K562 (cell line): Measurements from ENCODE around the gene DAPK1. TPM values are rescaled to one million over a fixed set of nuclear protein-coding genes. Genes with fewer than 3 reads are reported as not detected.

Experiments
- ATAC-seq: fragments of 200-7000 bp; cut with Tn5 transposase; 3 replicates; pipeline ENCODE4 v1.9.1; 2020; ENCODE audit warnings: moderate library complexity
- BruUV-seq: library from RNA; stranded (reverse); fragments of 400-500 nt; replicated peaks from 2 replicates; lab custom pipeline; 2021; lab: Mats Ljungman, UMichigan
- CTCF ChIA-PET: fragments of 300-600 bp; formaldehyde crosslinking; extraction: SDS; loops from one replicate; lab custom pipeline; 2021; ENCODE audit warnings: low intra/inter-chr PET ratio; lab: Yijun Ruan, JAX
- POLR2A ChIA-PET: fragments of 300-600, 350-650 bp; sonication (Branson Sonifier 250); formaldehyde crosslinking; extraction: SDS; loops from one replicate; lab custom pipeline; 2021; ENCODE audit warnings: antibody characterized with exemption, inconsistent platforms; lab: Yijun Ruan, JAX
- DNase-seq, 4 experiments: peaks; one replicate each; pipeline versions ENCODE4 v3.0.0 to v3.0.0-alpha.2; 2011 to 2018; ENCODE audit warnings: low spot score in 3 of 4, mixed read lengths in 3 of 4; ENCODE audit errors: extremely low read depth in 1 of 4
- FAIRE-seq: peaks from 2 replicates; lab custom pipeline; 2011; peaks lifted over from hg19 to GRCh38; lab: Jason Lieb, UNC
- H2AFZ ChIP-seq: 2 replicates; pipeline ENCODE4 v1.6.0; 2011; ENCODE audit warnings: low read depth, low read length, control low read depth, inconsistent platforms
- H3K27ac ChIP-seq: fragments of 200-600 bp; 3 replicates; pipeline ENCODE4 v1.8.0; 2011; ENCODE audit warnings: low read depth, mild to moderate bottlenecking, control low read depth, inconsistent platforms, low read length, moderate library complexity, mixed read lengths; ENCODE audit errors: extremely low read depth
- H3K27me3 ChIP-seq, 2 experiments: fragments of 300-600 bp in 1 of 2; 2 replicates in 1 of 2; 3 replicates in 1 of 2; pipeline versions ENCODE4 v1.6.0 to v1.8.0; 2011; ENCODE audit warnings: inconsistent platforms in 2 of 2, low read length in 2 of 2, mild to moderate bottlenecking in 1 of 2, mixed read lengths in 1 of 2, moderate library complexity in 1 of 2; ENCODE audit not compliant: control insufficient read depth in 2 of 2, insufficient read depth in 2 of 2
- H3K36me3 ChIP-seq: fragments of 300-600 bp; 3 replicates; pipeline ENCODE4 v1.8.0; 2011; ENCODE audit warnings: mild to moderate bottlenecking, low read length, inconsistent platforms; ENCODE audit not compliant: control insufficient read depth, insufficient read depth
- H3K4me1 ChIP-seq, 2 experiments: fragments of 200-600 bp in 1 of 2; replicated peaks in 1 of 2; 2 replicates in 1 of 2; 3 replicates in 1 of 2; pipeline versions ENCODE4 v1.5.1 to v1.8.0; 2011; ENCODE audit warnings: inconsistent platforms in 2 of 2, low read length in 2 of 2, mild to moderate bottlenecking in 1 of 2, mixed read lengths in 1 of 2, moderate library complexity in 1 of 2; ENCODE audit not compliant: control insufficient read depth in 2 of 2, insufficient read depth in 2 of 2
- H3K4me2 ChIP-seq: 2 replicates; pipeline ENCODE4 v1.6.1; 2011; ENCODE audit warnings: low read length, control low read depth, inconsistent platforms, mixed read lengths; ENCODE audit not compliant: insufficient read depth
- H3K4me3 ChIP-seq: fragments of 200-600 bp; sonication (generic), shearing (Covaris generic); 2 replicates; pipeline ENCODE4 v1.5.1; 2016; ENCODE audit warnings: control low read depth, inconsistent platforms
- H3K79me2 ChIP-seq: fragments of 200-600 bp; 3 replicates; pipeline ENCODE4 v1.8.0; 2011; ENCODE audit warnings: low read length, inconsistent platforms; ENCODE audit not compliant: control insufficient read depth, insufficient read depth
- H3K9ac ChIP-seq, 2 experiments: 2 replicates each; pipeline versions ENCODE4 v1.6.0 to v1.6.1; 2011; ENCODE audit warnings: low read depth in 2 of 2, low read length in 2 of 2, control low read depth in 1 of 2, inconsistent platforms in 1 of 2, mild to moderate bottlenecking in 1 of 2, mixed read lengths in 1 of 2; ENCODE audit not compliant: insufficient read depth in 1 of 2
- H3K9me1 ChIP-seq: one replicate; pipeline ENCODE4 v1.6.0; 2011; ENCODE audit warnings: inconsistent platforms, mild to moderate bottlenecking, low read length, moderate library complexity; ENCODE audit not compliant: control insufficient read depth, insufficient read depth
- H3K9me3 ChIP-seq: replicated peaks from 2 replicates; pipeline ENCODE4 v1.5.1; 2011; ENCODE audit warnings: low read depth, low read length, inconsistent platforms; ENCODE audit not compliant: control insufficient read depth, insufficient read depth
- H4K20me1 ChIP-seq: replicated peaks from 2 replicates; pipeline ENCODE4 v1.6.1; 2011; ENCODE audit warnings: low read length, inconsistent platforms, mixed read lengths; ENCODE audit not compliant: control insufficient read depth, insufficient read depth
- CEBPB ChIP-seq: fragments of 450-650 bp; IDR thresholded peaks from 2 replicates; pipeline ENCODE4 v1.6.1; 2016; ENCODE audit warnings: missing genetic modification characterization, missing compliant biosample characterization
- TAF1 ChIP-seq: IDR thresholded peaks from 2 replicates; pipeline ENCODE4 v1.6.1; 2011; ENCODE audit warnings: mild to moderate bottlenecking, low read length, moderate library complexity; ENCODE audit not compliant: insufficient read depth, control insufficient read depth, severe bottlenecking; ENCODE audit errors: extremely low read depth
- ZNF263 ChIP-seq: sonication (generic); formaldehyde crosslinking; IDR thresholded peaks from 2 replicates; pipeline ENCODE4 v1.8.0; 2022; ENCODE audit warnings: mild to moderate bottlenecking, missing genetic modification reagents, borderline replicate concordance
- WGBS: fragments of 100-300 bp; shearing (Covaris generic); methylation state at CpG from one replicate; pipeline ENCODE4 v1.1.6; 2016; ENCODE audit warnings: low coverage, mixed read lengths; ENCODE audit not compliant: insufficient coverage; ENCODE audit errors: missing lambda C conversion rate; 5-methylcytosine and 5-hydroxymethylcytosine counted together
- in situ Hi-C: fragments of 300-500 bp; cut with MboI; formaldehyde crosslinking; loops from 4 replicates; pipeline ENCODE4 v1.15.0; 2018; ENCODE audit warnings: inconsistent platforms, mixed read lengths
- intact Hi-C: fragments of 100-400 bp; cut with micrococcal nuclease; formaldehyde crosslinking; loops from 2 replicates; pipeline ENCODE4 v1.14.2; 2022
- polyA plus RNA-seq, 8 experiments: library from polyadenylated mRNA; depleted of rRNA in 4 of 8; stranded (reverse) in 5 of 8; unstranded in 3 of 8; fragments of >200 nt; fragmentation: Nextera tagmentation in 2 of 8; fragmentation: Illumina TruSeq in 1 of 8; extraction: Ambion mirVana in 2 of 8; extraction: Trizol in 1 of 8; gene quantifications; 2 replicates each; pipeline versions ENCODE4 v1.2.1 to v1.2.3, GENCODE V29; 2011 to 2014; ENCODE audit warnings: inconsistent platforms in 1 of 8, missing spikeins in 1 of 8
- total RNA-seq, 7 experiments: library from RNA; depleted of rRNA in 6 of 7; stranded (reverse); fragments of >200 nt in 6 of 7; fragmentation: Illumina TruSeq in 2 of 7; extraction: Trizol in 2 of 7; gene quantifications; 2 replicates each; pipeline versions ENCODE4 v1.2.1 to v1.2.3, GENCODE V29; 2011 to 2021; ENCODE audit warnings: low replicate concordance in 1 of 7
- TF ChIP-seq, protein P1 (sequence below): fragments of 450-650 bp; IDR thresholded peaks from 2 replicates; pipeline ENCODE4 v1.6.1; 2014; ENCODE audit warnings: low read depth, mild to moderate bottlenecking, moderate library complexity, borderline replicate concordance

DAPK1 gene
- total and polyA plus RNA-seq, 9 of the 15 experiments (the other 6 are each of a cell fraction or from before 2014, with no cell fraction given), result 1.7 to 26.4 (median 15.8) TPM

DNA sequence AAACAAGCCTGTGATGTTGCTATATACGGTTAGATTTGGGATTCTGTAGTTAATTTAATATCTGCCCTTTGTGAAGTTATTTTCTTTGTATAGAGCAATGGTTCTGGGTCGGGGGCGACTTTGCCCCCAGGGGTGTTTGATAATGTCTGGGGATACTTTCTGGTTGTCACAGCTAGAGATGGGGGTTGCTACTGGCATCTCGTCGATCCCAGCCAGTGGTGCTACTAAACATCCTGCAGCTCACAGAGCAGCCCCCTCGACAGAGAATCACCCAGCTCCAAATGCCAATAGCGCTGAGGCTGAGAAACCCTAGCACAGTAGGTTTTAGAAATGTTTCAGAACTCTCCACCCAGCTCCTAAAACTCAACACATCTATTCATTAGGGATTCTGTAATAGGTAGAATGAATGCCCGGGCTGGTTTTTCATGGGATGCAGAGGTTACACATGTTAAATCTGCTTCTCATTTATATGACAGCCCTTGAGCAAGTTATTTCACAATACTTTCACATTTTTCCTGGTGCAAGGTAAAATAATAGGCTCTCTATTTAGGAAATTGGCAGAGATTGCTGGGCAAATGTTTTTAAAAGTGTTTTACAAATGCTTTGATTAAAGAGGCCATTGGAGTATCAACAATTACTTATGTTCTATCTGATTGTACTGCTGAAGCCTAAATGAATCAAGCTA is 153.1 kb downstream of the DAPK1 start:
- 62% methylated on average over 7 of the region's 8 CpGs for WGBS
- CTCF ChIA-PET, result no interaction called here

DNA sequence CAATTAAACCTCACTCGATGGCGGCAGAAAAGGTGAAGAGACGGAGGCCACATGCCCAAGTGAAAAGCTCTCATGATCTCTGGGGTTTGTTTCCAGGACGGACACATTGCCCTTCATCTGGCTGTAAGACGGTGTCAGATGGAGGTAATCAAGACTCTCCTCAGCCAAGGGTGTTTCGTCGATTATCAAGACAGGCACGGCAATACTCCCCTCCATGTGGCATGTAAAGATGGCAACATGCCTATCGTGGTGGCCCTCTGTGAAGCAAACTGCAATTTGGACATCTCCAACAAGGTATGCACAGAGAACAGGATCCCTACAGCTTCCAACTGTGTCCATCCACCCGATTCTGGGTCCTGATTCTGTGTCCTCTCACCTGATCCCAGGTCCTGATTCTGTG is 153.8 kb downstream of the DAPK1 start:
- no peak overlapping the region for H3K4me2 ChIP-seq
- H3K9me1 ChIP-seq, result no peaks in the 10 kb centered on the region
- TF ChIP-seq TAF1, result no peak
- TF ChIP-seq, protein P1, sequence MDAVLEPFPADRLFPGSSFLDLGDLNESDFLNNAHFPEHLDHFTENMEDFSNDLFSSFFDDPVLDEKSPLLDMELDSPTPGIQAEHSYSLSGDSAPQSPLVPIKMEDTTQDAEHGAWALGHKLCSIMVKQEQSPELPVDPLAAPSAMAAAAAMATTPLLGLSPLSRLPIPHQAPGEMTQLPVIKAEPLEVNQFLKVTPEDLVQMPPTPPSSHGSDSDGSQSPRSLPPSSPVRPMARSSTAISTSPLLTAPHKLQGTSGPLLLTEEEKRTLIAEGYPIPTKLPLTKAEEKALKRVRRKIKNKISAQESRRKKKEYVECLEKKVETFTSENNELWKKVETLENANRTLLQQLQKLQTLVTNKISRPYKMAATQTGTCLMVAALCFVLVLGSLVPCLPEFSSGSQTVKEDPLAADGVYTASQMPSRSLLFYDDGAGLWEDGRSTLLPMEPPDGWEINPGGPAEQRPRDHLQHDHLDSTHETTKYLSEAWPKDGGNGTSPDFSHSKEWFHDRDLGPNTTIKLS, result no peak
- WGBS, result 75% methylated on average over 6 of the region's 10 CpGs
- H3K36me3 ChIP-seq, result peaks cover 35% of the 10 kb centered on the region; the same call in 2 of the 3 replicates
- H3K9me3 ChIP-seq, result no peaks in the 10 kb centered on the region
- no peak for ATAC-seq
- H2AFZ ChIP-seq, result no peak overlapping the region
- no peak for FAIRE-seq
- no peak for DNase-seq
- CTCF ChIA-PET, result no interaction called here
- no peaks in the 10 kb centered on the region; a peak in 2 of 5 replicates for H3K4me1 ChIP-seq
- H4K20me1 ChIP-seq, result no peaks in the 10 kb centered on the region; the same call in 1 of the 2 replicates
- POLR2A ChIA-PET, result no interaction called here
- intact Hi-C loops (no loop called here), in situ Hi-C loops (loop anchor here (25.0 kb wide), 1 partner anchor 1214 kb away; no protein-coding TSS in a partner anchor)
- no peaks in the 10 kb centered on the region for H3K79me2 ChIP-seq
- H3K9ac ChIP-seq, result no peak overlapping the region
- no peak overlapping the region for H3K27ac ChIP-seq
- H3K27me3 ChIP-seq, result no peaks in the 10 kb centered on the region
- H3K4me3 ChIP-seq, result no peak overlapping the region
- no TSS peak for BruUV-seq

More for the DNA sequence above, 153.1 kb downstream of the DAPK1 start:
- Histone ChIP-seq H4K20me1 (no peaks in the 10 kb centered on the region; the same call in 1 of the 2 replicates), H2AFZ (no peak overlapping the region), H3K9ac (no peak overlapping the region)
- no peak for TF ChIP-seq ZNF263
- TF ChIP-seq CEBPB, result peak; percentile 28; the same call in 1 of the 2 replicates
- TF ChIP-seq, all 486 proteins: peak for 1
- Histone ChIP-seq H3K9me1 (no peaks in the 10 kb centered on the region), H3K4me3 (no peak overlapping the region), H3K4me1 (no peaks in the 10 kb centered on the region), H3K27ac (no peak overlapping the region), H3K4me2 (no peak overlapping the region), H3K36me3 (peaks cover 41% of the 10 kb centered on the region; the same call in 2 of the 3 replicates), H3K27me3 (no peaks in the 10 kb centered on the region), H3K79me2 (no peaks in the 10 kb centered on the region), H3K9me3 (no peaks in the 10 kb centered on the region)
- ATAC-seq, result no peak
- no peak for DNase-seq
- intact Hi-C loops, result no loop called here
- POLR2A ChIA-PET, result no interaction called here
- no peak for FAIRE-seq
- no TSS peak for BruUV-seq
- in situ Hi-C loops, result loop anchor here (25.0 kb wide), 1 partner anchor 1213 kb away; no protein-coding TSS in a partner anchor
